HUES48 (cell line): Measurements from ENCODE around the gene WDFY1.
"Not testable (repeated sequence)": the region's sequence is repeated elsewhere in the genome, so short reads cannot be mapped to it uniquely, and the experiment has no call there.

ENCODE experiments used
- H3K27ac ChIP-seq: one replicate; pipeline ENCODE4 v1.7.0; 2013; ENCODE audit warnings: low read depth, low read length, inconsistent platforms
- H3K27me3 ChIP-seq: 2 replicates; pipeline ENCODE4 v1.6.1; 2013; ENCODE audit warnings: mild to moderate bottlenecking, low read length; ENCODE audit not compliant: control insufficient read depth, insufficient read depth
- H3K36me3 ChIP-seq: 2 replicates; pipeline ENCODE4 v1.6.1; 2013; ENCODE audit warnings: low read length; ENCODE audit not compliant: control insufficient read depth, insufficient read depth
- H3K4me1 ChIP-seq: 2 replicates; pipeline ENCODE4 v1.6.1; 2013; ENCODE audit warnings: mild to moderate bottlenecking, low read length; ENCODE audit not compliant: control insufficient read depth, insufficient read depth
- H3K4me3 ChIP-seq: 2 replicates; pipeline ENCODE4 v1.5.1; 2013; ENCODE audit warnings: mild to moderate bottlenecking, low read depth, low read length
- H3K9ac ChIP-seq: 2 replicates; pipeline ENCODE4 v1.6.1; 2013; ENCODE audit warnings: mild to moderate bottlenecking, low read depth, low read length, moderate library complexity
- H3K9me3 ChIP-seq: 2 replicates; pipeline ENCODE4 v1.6.1; 2013; ENCODE audit warnings: low read length; ENCODE audit not compliant: control insufficient read depth, insufficient read depth

The WDFY1 gene

GRCh38 chr2:223890721-223891120, 54.4 kb downstream of the WDFY1 start:
- Histone ChIP-seq H3K27ac (no peak overlapping the region), H3K4me3 (no peak overlapping the region), H3K4me1 (no peaks in the 10 kb centered on the region), H3K9ac (no peak overlapping the region), H3K27me3 (no peaks in the 10 kb centered on the region), H3K9me3 (no peaks in the 10 kb centered on the region), H3K36me3 (peaks cover 73% of the 10 kb centered on the region)

GRCh38 chr2:223889229-223889628, 55.9 kb downstream of the WDFY1 start:
- Histone ChIP-seq H3K36me3 (peaks cover 73% of the 10 kb centered on the region), H3K9me3 (no peaks in the 10 kb centered on the region), H3K9ac (no peak overlapping the region), H3K27me3 (no peaks in the 10 kb centered on the region), H3K4me1 (no peaks in the 10 kb centered on the region), H3K4me3 (no peak overlapping the region), H3K27ac (no peak overlapping the region)

- H3K36me3 ChIP-seq: peaks cover 68% of the 10 kb centered on the region
- H3K27ac ChIP-seq: no peak overlapping the region
- H3K9ac ChIP-seq: no peak overlapping the region
- no peaks in the 10 kb centered on the region for H3K27me3 ChIP-seq
- H3K4me3 ChIP-seq: no peak overlapping the region
- no peaks in the 10 kb centered on the region for H3K9me3 ChIP-seq
- no peaks in the 10 kb centered on the region for H3K4me1 ChIP-seq
These were observed 56.9 kb downstream of the WDFY1 start for GRCh38 chr2:223888251-223888650.

- no peaks in the 10 kb centered on the region for H3K27me3 ChIP-seq
- H3K36me3 ChIP-seq: peaks cover 66% of the 10 kb centered on the region
- H3K9me3 ChIP-seq: no peaks in the 10 kb centered on the region
- H3K27ac ChIP-seq: no peak overlapping the region
- no peaks in the 10 kb centered on the region for H3K4me1 ChIP-seq
- no peak overlapping the region for H3K4me3 ChIP-seq
- H3K9ac ChIP-seq: no peak overlapping the region
These were observed 58.0 kb downstream of the WDFY1 start for GRCh38 chr2:223887127-223887526.

- no peaks in the 10 kb centered on the region for H3K27me3 ChIP-seq
These were observed 58.4 kb downstream of the WDFY1 start for GRCh38 chr2:223886726-223887125.

GRCh38 chr2:223884399-223884798, 60.7 kb downstream of the WDFY1 start:
- no peaks in the 10 kb centered on the region for H3K4me1 ChIP-seq
- no peak overlapping the region for H3K27ac ChIP-seq
- peaks cover 72% of the 10 kb centered on the region for H3K36me3 ChIP-seq
- no peak overlapping the region for H3K9ac ChIP-seq
- H3K4me3 ChIP-seq: no peak overlapping the region
- H3K27me3 ChIP-seq: no peaks in the 10 kb centered on the region
- H3K9me3 ChIP-seq: no peaks in the 10 kb centered on the region

More at GRCh38 chr2:223886726-223887125, 58.4 kb downstream of the WDFY1 start:
- Histone ChIP-seq H3K36me3 (peaks cover 69% of the 10 kb centered on the region), H3K9ac (no peak overlapping the region), H3K27ac (no peak overlapping the region), H3K4me3 (no peak overlapping the region), H3K9me3 (no peaks in the 10 kb centered on the region), H3K4me1 (no peaks in the 10 kb centered on the region)

- H3K9ac ChIP-seq: no peak overlapping the region
- no peaks in the 10 kb centered on the region for H3K4me1 ChIP-seq
- H3K36me3 ChIP-seq: peaks cover 77% of the 10 kb centered on the region
- H3K4me3 ChIP-seq: no peak overlapping the region
- H3K27me3 ChIP-seq: no peaks in the 10 kb centered on the region
- no peaks in the 10 kb centered on the region for H3K9me3 ChIP-seq
- no peak overlapping the region for H3K27ac ChIP-seq
These were observed 62.4 kb downstream of the WDFY1 start for GRCh38 chr2:223882715-223883114.

- no peak overlapping the region for H3K27ac ChIP-seq
- H3K9ac ChIP-seq: no peak overlapping the region
- H3K9me3 ChIP-seq: no peaks in the 10 kb centered on the region
- H3K4me3 ChIP-seq: no peak overlapping the region
- H3K27me3 ChIP-seq: no peaks in the 10 kb centered on the region
- no peaks in the 10 kb centered on the region for H3K4me1 ChIP-seq
- H3K36me3 ChIP-seq: peaks cover 89% of the 10 kb centered on the region
These were observed 64.3 kb downstream of the WDFY1 start for GRCh38 chr2:223880796-223881195.

- Histone ChIP-seq H3K9me3 (no peaks in the 10 kb centered on the region), H3K4me1 (no peaks in the 10 kb centered on the region), H3K4me3 (no peak overlapping the region), H3K36me3 (peaks cover 85% of the 10 kb centered on the region), H3K27me3 (no peaks in the 10 kb centered on the region), H3K27ac (no peak overlapping the region), H3K9ac (no peak overlapping the region)
These were observed 67.3 kb downstream of the WDFY1 start for GRCh38 chr2:223877721-223878410.

- Histone ChIP-seq H3K9ac (no peak overlapping the region), H3K4me3 (no peak overlapping the region), H3K27me3 (no peaks in the 10 kb centered on the region), H3K27ac (no peak overlapping the region), H3K36me3 (peaks cover 48% of the 10 kb centered on the region), H3K4me1 (no peaks in the 10 kb centered on the region), H3K9me3 (no peaks in the 10 kb centered on the region)
These were observed 71.5 kb downstream of the WDFY1 start for GRCh38 chr2:223873672-223874071.

GRCh38 chr2:223872772-223873171, 72.4 kb downstream of the WDFY1 start:
- peaks cover 39% of the 10 kb centered on the region for H3K36me3 ChIP-seq
- not testable (repeated sequence) for H3K4me3 ChIP-seq, H3K27ac ChIP-seq, H3K27me3 ChIP-seq, H3K4me1 ChIP-seq, H3K9ac ChIP-seq, H3K9me3 ChIP-seq
